ENCODE measurements around the gene HOXA5.

The HOXA5 gene

GRCh38 chr7:27169658-27170425, 26.4 kb upstream of the HOXA5 start (continued):
- TF ChIP-seq, protein P1, sequence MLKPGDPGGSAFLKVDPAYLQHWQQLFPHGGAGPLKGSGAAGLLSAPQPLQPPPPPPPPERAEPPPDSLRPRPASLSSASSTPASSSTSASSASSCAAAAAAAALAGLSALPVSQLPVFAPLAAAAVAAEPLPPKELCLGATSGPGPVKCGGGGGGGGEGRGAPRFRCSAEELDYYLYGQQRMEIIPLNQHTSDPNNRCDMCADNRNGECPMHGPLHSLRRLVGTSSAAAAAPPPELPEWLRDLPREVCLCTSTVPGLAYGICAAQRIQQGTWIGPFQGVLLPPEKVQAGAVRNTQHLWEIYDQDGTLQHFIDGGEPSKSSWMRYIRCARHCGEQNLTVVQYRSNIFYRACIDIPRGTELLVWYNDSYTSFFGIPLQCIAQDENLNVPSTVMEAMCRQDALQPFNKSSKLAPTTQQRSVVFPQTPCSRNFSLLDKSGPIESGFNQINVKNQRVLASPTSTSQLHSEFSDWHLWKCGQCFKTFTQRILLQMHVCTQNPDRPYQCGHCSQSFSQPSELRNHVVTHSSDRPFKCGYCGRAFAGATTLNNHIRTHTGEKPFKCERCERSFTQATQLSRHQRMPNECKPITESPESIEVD (tag by site-specific recombination; IDR thresholded peaks at IDR 0.05): no peak
- TF ChIP-seq ZNF112 (tag by site-specific recombination; IDR thresholded peaks at IDR 0.05) (no peak), ZNF132 (tag by site-specific recombination; IDR thresholded peaks at IDR 0.05; ENCODE audit: borderline replicate concordance) (no peak), ZNF146 (tag by site-specific recombination; IDR thresholded peaks at IDR 0.05) (no peak), ZNF24 (tag by site-specific recombination; IDR thresholded peaks at IDR 0.05) (no peak), ZNF121 (tag by site-specific recombination; IDR thresholded peaks at IDR 0.05) (no peak), YY2 (tag by site-specific recombination; IDR thresholded peaks at IDR 0.05) (no peak), ZNF701 (tag by site-specific recombination; IDR thresholded peaks at IDR 0.05) (no peak), SP3 (tag by site-specific recombination; IDR thresholded peaks at IDR 0.05) (0 out of 2 replicates have a peak, but pooled peaks have one; percentile 19), ZBTB8A (tag by site-specific recombination; IDR thresholded peaks at IDR 0.05) (peak; percentile 46), ZNF677 (tag by site-specific recombination; IDR thresholded peaks at IDR 0.05) (no peak), ZNF843 (tag by site-specific recombination; IDR thresholded peaks at IDR 0.05) (peak; percentile 20; the same call in 1 of the 2 replicates), TCF7L2 (IDR thresholded peaks at IDR 0.05; ENCODE audit: borderline replicate concordance, low read depth, low read length) (peak; percentile 64), ZNF48 (tag by site-specific recombination; IDR thresholded peaks at IDR 0.05) (no peak), ZNF488 (tag by site-specific recombination; IDR thresholded peaks at IDR 0.05) (no peak), ZBTB7A (tag by site-specific recombination; IDR thresholded peaks at IDR 0.05; ENCODE audit: low read depth) (no peak), ZNF791 (tag by site-specific recombination; IDR thresholded peaks at IDR 0.05) (no peak), ZNF280D (tag by site-specific recombination; IDR thresholded peaks at IDR 0.05) (no peak), ZSCAN30 (tag by site-specific recombination; IDR thresholded peaks at IDR 0.05) (0 out of 2 replicates have a peak, but pooled peaks have one; percentile 26), ZSCAN16 (tag by site-specific recombination; IDR thresholded peaks at IDR 0.05) (no peak), SCRT1 (tag by site-specific recombination; IDR thresholded peaks at IDR 0.05; ENCODE audit: borderline replicate concordance) (no peak), TSHZ1 (tag by site-specific recombination; IDR thresholded peaks at IDR 0.05; ENCODE audit: borderline replicate concordance) (no peak)
- TF ChIP-seq, protein P2, sequence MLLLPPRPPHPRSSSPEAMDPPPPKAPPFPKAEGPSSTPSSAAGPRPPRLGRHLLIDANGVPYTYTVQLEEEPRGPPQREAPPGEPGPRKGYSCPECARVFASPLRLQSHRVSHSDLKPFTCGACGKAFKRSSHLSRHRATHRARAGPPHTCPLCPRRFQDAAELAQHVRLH (tag by site-specific recombination; IDR thresholded peaks at IDR 0.05): no peak
- TF ChIP-seq, protein P3, sequence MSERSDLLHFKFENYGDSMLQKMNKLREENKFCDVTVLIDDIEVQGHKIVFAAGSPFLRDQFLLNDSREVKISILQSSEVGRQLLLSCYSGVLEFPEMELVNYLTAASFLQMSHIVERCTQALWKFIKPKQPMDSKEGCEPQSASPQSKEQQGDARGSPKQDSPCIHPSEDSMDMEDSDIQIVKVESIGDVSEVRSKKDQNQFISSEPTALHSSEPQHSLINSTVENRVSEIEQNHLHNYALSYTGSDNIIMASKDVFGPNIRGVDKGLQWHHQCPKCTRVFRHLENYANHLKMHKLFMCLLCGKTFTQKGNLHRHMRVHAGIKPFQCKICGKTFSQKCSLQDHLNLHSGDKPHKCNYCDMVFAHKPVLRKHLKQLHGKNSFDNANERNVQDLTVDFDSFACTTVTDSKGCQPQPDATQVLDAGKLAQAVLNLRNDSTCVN (tag by site-specific recombination; optimal IDR thresholded peaks at IDR 0.05): peak; percentile 69
- TF ChIP-seq, protein P4, sequence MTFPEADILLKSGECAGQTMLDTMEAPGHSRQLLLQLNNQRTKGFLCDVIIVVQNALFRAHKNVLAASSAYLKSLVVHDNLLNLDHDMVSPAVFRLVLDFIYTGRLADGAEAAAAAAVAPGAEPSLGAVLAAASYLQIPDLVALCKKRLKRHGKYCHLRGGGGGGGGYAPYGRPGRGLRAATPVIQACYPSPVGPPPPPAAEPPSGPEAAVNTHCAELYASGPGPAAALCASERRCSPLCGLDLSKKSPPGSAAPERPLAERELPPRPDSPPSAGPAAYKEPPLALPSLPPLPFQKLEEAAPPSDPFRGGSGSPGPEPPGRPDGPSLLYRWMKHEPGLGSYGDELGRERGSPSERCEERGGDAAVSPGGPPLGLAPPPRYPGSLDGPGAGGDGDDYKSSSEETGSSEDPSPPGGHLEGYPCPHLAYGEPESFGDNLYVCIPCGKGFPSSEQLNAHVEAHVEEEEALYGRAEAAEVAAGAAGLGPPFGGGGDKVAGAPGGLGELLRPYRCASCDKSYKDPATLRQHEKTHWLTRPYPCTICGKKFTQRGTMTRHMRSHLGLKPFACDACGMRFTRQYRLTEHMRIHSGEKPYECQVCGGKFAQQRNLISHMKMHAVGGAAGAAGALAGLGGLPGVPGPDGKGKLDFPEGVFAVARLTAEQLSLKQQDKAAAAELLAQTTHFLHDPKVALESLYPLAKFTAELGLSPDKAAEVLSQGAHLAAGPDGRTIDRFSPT (tag by site-specific recombination; IDR thresholded peaks at IDR 0.05): no peak
